Stimulated activated CD8-positive, alpha-beta memory T cell treated with anti-CD3 and anti-CD28 coated beads, Interleukin-15, amount 100 ng/mL, for 24 hours (primary cell): ENCODE results near the gene ANKK1.

Experiments
- DNase-seq: peaks from one replicate; pipeline ENCODE4 v3.0.0-alpha.2; 2020; ENCODE audit warnings: low read depth

The ANKK1 gene

DNA sequence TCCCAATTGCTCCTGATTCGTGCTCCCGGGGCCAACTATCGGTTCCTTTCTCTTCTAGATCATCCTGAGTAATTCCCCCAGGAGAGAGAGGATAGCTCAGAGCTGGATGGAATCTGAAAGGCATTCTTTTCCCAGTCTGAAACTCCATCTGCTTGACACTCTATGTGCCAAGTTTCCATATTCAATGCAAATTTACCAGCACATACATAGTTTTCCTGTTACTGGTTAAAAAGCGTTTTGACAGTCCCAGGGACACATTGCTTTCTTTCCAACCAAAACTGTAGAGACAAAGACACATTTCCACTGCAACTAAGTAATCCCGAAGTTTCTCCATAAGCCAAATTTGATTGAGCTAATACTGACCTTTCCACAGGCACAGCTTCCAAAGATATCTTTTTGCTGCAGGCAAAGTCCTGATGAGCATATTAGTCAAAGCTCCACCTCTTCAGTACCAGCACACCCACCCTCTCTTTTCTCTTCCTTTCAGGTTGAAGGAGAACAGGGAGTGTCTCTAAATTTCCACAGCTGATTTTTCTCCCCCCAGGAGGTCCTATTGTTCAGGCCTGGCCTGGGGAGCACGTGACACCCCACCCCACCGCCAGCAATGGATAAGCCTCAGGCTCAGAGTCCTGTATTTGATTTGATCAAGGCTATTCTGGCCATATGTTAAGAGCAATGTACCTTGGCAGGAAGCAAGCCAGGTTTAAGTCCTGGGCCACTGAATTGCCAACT, 9.7 kb upstream of the ANKK1 start:
- no peak for DNase-seq

DNA sequence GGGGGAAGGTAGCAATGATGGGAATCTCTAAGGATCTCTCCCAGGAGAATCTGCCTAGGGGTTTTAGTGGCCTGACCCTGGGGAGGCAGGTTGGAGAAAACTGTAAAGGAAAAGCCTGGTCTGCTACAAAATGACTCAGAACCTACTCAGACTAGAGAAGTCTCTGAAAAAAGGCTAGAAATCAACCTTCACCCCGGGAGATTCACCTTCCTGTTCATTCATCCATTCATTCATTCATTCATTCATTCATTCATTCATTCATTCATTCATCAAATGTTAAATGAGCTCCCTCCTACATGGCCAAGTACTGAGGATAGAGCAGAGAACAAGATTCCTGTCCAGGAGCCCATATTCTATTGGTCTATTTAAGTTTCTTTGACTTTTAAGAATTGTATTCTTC, 8.9 kb upstream of the ANKK1 start:
- DNase-seq: no peak

DNA sequence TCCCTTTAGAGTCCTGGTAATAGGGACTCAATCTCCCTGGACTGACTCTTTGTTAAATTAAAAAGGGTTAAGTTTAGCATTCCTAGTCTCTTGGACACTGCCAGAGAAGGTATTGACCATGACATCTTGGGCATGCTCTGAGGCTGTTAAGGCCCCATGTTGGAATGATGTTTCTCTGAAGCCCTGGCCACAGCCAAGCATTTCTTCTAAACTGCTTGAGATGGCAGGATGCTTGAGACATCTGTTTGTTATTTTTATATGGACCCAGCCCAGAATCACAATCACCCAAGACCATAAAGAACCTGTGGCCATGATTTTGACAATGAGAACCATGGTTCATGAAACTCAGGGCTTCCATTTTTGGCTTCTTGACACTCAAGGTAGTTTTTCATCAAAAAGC, 5.5 kb upstream of the ANKK1 start:
- no peak for DNase-seq

DNA sequence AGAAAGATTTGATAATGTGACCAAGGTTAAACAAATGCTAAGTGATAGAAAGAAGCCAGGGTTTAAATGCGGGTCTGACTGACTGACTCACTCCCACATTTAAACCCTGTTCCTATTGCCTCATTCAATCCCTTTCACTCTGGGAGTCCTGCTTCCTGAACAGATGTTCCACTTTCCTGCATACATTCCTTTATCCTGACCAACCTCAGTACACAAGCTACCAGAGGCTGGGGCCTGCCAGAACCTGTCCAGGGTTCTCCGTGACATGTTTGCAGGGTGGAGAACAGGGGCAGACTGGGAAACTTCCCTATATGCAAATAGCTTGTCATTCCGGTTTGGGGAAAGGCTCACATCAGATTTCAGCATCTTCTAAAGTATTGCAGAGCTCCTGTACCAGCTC, 3.0 kb upstream of the ANKK1 start:
- DNase-seq: no peak

DNA sequence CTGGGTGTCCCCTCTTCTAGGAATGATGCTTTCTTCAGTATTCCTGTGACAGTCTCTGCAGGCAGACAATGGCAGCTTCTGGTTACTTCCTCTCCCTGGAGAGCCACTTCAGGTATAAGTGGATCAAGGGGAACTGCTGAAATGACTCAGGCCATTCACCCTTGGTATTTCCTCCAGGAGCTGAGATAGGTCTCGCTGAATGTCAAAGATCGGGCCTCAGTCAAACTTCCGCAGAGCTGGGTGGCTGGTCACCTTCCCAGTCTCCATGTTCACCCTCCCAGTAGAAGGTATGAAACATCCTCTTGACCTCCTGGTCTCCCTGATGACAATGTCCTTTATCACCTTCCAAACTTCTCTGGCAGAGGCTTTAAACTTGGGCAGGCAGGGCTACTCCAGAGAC, 1.8 kb upstream of the ANKK1 start:
- no peak for DNase-seq

DNA sequence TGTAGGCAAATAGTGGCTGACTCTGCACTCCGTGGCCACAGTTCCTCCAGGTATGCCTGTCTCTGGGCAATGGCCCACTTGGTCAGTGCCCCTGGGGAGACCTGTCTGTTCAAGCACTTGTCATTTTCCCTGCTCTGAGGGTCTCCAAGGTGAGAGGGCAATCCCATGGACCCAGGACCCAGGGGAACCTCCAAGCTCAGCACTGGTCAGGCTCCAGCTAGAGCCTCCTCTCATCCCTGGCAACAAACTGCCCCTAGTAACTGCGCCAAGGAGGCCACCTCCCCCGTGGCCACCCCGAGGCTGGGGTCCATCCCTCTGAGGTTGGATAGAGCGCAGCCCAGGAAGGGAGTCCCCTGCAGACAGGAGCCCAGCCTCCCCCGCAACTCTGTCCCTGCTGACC, 713 bp upstream of the ANKK1 start:
- DNase-seq: no peak

DNA sequence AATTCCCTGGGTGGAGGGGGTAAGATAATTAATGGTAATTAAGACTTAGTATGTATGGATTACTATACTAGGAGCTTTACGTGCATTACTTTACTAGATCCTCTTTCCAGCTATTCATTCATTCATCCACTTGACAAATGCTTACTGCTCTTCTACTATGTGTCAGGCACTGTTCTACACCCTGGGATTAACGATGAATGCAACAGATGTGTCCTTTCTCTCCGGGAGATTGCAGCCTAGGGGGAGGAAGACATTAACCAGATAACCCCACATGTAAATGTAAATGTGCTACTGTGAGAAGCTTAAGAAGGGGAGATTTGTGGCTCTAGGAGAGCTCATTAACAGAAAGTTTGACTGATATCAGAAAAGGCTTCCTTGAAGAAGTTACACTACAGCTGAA, 1.7 kb downstream of the ANKK1 start:
- no peak for DNase-seq

DNA sequence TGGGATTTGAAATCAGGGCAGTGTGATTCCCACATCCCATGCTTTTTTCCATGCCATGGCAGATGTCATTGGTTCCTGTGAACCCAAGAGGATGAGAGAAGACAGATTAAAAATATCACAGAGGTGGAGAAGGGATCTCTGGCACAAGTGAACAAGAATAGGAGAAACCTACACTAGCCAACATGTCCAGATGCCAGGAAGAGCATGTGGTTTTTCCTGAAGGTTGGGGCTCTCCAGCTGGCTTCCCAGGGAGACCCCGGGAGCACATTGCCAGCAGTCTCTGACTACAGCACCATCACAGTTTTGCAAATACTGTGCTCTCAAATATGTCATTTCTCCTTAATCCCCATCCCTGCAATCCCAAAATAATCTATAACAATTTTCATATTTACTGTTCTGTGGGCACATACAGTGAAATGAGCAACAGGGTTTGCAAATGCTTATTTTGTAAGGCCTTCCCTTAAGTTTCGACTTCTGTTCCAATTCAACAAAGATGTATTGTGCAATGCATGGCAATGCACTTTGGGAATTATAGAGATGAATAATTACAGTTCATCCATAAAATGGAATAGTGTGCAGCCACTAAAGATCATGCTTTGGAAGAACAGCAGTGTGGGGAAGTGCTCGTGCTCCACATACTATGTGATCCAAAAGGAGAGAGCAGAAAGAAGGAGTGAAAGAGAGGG, 4.8 kb downstream of the ANKK1 start:
- DNase-seq: no peak

DNA sequence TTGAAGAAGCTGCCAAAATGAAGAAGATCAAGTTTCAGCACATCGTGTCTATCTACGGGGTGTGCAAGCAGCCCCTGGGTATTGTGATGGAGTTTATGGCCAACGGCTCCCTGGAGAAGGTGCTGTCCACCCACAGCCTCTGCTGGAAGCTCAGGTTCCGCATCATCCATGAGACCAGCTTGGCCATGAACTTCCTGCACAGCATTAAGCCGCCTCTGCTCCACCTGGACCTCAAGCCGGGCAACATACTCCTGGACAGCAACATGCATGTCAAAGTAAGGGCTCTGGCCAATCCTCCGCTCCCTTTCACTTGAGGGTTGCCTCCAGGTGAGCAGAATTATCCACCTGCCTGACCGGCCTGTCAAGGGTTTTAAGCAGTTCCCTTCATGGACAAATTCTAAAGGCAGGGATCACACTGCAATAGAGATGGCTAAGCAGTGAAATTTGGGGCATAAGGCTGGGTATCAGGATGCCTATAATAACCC, 6.0 kb downstream of the ANKK1 start:
- no peak for DNase-seq

DNA sequence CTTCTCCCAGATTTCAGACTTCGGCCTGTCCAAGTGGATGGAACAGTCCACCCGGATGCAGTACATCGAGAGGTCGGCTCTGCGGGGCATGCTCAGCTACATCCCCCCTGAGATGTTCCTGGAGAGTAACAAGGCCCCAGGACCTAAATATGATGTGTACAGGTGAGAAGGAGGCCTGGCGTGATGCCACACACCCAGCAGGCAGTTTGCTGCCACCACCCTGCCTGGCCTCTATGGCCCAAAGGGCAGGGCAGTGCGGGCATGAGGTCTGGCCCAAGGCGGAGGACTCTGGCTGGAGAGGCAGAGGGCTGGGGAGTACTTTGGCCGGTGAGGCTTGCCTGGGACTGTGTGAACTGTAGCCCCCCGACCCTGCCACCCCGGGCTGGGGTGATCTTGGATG, 7.3 kb downstream of the ANKK1 start:
- no peak for DNase-seq

DNA sequence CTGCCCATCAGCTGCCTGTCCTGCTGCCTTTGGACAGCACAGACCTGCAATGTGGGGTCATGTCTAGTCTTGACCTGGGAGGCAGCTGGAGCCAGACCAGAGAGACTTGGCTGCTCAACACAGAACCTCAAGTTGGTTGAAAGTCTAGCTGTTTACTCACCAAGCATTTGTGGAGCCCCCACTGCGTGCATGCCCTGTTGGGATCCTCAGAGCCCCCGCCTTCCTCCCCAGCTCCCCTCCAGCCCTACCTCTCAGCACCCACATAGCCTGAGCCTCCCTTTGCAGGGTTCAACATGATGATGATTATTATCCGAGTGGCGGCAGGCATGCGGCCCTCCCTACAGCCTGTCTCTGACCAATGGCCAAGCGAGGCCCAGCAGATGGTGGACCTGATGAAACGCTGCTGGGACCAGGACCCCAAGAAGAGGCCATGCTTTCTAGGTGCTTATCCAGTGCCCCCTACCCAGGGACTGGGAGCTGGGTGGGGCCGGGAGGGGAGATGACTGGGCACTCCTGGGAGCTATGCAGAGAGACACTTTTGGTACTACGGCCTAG, 8.3 kb downstream of the ANKK1 start:
- no peak for DNase-seq

DNA sequence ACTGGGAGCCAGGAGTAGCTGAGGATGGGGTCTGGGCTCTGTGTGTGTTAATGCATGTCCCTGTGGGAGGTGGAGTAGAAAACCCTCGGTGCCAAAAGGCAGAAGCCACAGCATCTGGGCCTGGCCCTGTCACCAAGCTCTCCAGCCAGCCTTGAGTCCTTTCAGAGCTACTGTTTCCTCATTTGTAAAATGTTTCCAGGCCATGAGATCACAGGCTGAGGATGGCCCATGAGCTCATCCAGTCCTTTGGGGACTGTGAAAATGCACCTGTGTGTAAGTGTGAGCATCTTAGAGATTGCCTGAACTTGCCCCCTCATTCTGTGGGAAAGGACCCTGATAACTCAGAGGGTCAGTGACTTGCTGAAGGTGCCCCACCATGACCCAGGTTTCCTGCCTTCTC, 9.1 kb downstream of the ANKK1 start:
- DNase-seq: no peak

DNA sequence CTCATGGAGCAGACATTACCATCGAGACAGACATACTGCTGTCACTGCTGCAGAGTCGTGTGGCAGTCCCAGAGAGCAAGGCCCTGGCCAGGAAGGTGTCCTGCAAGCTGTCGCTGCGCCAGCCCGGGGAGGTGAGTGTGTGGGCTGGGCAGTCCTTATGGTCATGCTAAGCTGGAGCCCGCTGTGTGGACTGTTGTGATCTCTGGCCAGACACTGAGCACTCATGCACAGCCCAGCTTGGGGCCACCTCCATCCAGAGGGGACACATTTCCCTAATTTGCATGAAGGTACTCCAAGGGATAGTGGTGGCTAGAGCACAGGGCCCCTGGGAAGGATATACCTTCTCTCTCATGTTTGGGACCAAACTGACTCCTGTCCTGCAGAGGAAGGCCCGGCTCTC, 9.6 kb downstream of the ANKK1 start:
- DNase-seq: no peak

DNA sequence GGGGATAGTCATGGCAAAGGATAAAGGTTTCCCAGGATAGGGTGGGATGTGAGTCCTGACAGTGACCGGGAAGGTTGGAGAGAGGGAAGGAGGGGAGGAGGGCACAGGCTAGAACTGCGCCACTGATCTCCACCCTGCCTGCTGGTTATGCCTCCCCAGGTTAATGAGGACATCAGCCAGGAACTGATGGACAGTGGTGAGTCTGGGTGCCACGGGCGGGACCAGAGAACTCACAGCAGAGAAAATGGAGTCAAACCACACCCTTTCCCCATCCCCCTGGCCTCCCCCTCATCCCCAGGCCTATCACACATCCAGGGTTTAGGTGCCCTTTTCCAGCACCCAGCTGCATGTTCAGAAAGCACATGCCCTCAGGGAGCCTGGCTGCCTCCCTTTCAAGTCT, 10.2 kb downstream of the ANKK1 start:
- DNase-seq: no peak

DNA sequence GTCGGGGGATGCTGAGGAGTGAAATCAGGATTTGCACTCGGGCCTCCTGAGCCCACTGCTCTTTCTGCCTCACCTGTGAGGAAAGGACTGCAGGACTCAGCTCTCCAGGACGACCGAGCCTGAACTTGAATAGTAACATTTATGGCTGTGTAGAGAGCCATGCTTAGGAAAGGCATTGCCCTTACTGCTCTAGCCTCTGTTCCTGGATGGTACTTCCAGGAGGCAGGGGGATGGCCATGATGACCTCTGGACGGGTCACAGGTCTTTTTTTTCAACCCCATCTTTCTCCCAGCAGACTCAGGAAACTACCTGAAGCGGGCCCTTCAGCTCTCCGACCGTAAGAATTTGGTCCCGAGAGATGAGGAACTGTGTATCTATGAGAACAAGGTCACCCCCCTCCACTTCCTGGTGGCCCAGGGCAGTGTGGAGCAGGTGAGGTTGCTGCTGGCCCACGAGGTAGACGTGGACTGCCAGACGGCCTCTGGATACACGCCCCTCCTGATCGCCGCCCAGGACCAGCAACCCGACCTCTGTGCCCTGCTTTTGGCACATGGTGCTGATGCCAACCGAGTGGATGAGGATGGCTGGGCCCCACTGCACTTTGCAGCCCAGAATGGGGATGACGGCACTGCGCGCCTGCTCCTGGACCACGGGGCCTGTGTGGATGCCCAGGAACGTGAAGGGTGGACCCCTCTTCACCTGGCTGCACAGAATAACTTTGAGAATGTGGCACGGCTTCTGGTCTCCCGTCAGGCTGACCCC, 11.3 kb downstream of the ANKK1 start:
- DNase-seq: no peak

DNA sequence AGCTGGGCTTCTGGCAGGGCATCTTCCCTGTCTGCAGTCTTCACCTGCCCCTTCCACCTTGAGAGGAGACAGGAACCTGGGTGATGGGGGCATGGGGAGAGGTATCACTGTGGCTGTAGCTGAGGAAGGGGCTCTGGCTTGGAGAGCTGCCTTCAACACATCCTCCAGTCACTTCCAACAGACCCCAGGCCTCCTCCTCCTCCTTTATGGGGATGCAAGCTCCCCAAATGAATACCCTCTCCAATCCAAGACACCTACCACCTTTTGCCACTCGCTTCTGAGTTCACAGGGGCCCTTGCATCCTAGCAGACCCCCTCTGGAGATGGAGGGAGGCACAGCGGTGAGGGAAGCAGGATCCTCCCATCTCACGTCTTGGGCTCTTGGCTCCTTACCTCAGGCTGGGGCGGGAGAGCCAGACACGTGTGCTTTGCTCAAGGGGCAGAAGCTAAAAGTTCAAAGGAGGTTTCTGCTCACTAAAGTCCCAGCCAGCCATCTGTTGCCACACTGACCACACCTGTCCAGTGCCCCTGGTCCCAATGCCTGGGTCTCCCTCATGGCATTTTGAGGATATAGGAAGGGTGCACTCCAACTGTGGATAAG, 13.2 kb downstream of the ANKK1 start:
- DNase-seq: no peak

DNA sequence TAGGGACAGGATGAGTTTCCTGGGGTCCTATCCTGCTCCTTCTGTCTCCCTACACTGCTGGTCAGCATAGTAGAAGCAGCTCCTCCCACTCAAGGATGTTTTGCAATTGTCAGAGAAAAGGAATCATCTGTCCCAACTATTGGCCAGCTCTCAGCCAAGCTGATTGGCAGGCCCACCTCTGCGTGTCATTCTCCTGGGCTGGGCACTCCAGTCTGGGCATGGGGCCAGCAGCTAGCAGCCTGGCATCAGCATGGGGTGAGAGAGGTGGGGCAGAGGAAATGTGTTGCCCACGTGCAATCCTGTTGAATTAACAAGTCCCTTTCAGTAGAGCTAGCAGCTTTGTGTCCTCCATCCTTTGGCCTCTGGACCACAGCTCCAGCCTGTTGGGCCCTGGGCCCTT, 14.1 kb downstream of the ANKK1 start:
- no peak for DNase-seq

DNA sequence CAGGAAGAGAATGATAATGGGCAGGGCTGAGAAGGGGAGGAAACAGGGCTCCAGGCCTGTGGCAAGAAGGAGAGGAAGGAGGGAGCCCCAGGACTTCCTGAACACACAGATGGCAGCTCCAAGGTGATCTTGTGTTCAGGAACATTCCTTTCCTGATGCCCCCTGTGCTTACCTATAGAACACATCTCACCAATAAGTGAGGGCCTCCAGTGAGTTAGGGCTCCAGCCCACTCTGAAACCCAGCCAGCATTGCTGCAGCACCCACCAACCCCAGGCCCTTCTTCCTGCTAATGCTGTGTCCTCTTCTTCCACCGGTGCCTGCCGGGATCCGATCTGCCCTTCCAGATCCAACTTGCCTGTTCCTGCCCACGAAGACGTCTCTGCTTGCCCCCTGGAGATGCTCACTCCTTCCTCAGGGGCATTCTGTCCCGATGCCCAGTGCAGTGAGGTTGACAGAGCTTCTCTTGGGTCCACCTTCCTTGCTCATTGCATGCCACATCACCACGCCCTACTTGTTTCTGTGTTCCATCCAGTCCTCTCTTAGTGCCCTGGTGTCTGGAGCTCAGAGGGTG, 17.4 kb downstream of the ANKK1 start:
- DNase-seq: no peak

DNA sequence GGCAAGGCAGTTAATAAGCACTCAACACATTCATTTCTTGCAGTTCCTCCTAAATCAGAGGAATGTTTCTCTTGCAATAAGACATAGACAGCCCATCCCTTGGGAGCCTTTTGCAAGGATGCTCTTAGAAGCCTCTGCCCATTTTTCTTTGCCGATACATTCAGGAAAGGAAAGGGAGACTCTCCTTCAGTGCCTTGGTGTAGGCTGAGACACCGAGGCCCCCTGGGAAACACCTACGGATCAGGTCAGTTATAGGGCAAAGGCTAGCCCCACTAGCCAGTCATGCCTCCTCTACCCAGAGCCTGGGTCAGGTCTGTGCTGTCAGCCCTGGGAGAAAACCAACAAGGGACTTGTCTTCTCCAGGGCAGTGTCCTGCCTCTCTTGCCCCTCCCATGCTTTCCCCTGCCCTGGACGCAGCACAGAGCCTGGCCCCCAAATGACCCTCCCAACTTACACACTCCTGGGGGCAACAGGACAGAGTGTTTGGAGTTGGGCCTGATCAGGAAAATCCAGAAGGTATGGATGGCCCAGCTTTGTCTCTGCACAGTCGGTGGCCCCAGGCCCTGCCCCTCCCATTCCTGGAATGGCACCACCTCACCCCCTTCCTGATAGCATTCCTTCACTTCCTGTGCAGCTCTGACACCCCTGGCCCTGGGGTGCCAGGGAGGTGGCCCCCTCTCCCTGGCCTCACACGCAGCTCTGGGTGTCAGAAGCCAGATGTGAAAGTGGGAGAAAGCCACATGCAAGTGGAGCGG, 18.3 kb downstream of the ANKK1 start:
- DNase-seq: no peak

DNA sequence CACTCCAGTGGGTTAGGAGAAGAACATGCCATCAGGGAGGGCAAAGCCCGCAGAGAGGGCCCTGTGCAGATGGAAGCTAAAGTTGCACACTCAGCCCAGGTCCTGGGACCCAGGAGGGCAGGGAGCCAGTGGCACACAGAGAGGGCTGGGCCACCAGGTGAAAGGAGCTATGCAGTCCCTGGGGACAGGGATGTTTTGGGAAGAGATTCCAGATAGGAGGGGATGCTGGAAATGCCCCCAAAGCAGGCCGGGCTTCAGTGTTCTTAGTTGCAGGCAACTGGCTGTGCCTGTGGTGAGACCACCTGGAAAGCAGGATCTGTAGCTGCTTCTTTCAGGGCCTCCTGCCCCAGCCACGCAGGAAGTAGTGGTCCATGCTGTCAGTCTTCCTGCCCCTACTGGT, 19.6 kb downstream of the ANKK1 start:
- DNase-seq: no peak

DNA sequence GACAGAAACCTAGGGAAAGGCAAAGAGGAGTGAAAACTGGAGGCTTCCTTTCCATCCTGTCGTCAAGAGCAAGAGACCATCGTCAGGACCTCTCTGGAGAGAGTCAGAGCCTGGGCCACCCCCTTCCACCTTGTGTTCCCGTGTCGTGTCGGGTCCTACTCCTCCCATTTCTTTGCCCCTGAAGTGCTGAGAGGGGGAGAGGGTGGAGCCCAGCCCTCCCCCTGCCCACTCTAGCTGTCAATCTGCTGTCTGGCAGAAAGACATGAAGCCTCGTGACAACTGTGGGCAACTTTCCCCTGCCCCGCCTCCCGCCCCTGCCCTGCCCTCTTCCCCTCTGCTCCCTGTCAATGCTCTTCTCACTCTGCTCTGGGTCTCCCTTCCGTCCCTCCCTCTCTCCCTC, 20.6 kb downstream of the ANKK1 start:
- no peak for DNase-seq
